H1 (cell line): ENCODE measurements around the gene NECAB3. TPM values are rescaled to one million over a fixed set of nuclear protein-coding genes. Genes with fewer than 3 reads are reported as not detected.

ENCODE experiments used
- CTCF ChIA-PET: fragments of 300-600 bp; sonication (Branson Sonifier 250); formaldehyde crosslinking; loops from one replicate; lab custom pipeline; 2021; ENCODE audit not compliant: partially characterized antibody; lab: Charles Lee
- POLR2A ChIA-PET: fragments of 300-600 bp; sonication (Branson Sonifier 250); formaldehyde crosslinking; loops from one replicate; lab custom pipeline; 2021; ENCODE audit warnings: inconsistent platforms; ENCODE audit not compliant: partially characterized antibody; lab: Charles Lee
- DNase-seq, 2 experiments: peaks; one replicate each; pipeline versions ENCODE4 v3.0.0 to v3.0.0-alpha.2; 2010 to 2022; ENCODE audit warnings: low spot score in 2 of 2, low read depth in 1 of 2, mixed read lengths in 1 of 2
- FAIRE-seq: peaks from 2 replicates; lab custom pipeline; 2011; peaks lifted over from hg19 to GRCh38; lab: Jason Lieb, UNC
- H2AFZ ChIP-seq: 2 replicates; pipeline ENCODE4 v1.8.1; 2012; ENCODE audit warnings: low read length, inconsistent platforms
- H2AK5ac ChIP-seq: 2 replicates; pipeline ENCODE4 v1.6.1; 2013; ENCODE audit warnings: low read depth, low read length
- H2BK120ac ChIP-seq: replicated peaks from 2 replicates; pipeline ENCODE3; 2013; ENCODE audit warnings: low read depth, low read length, inconsistent platforms
- H2BK12ac ChIP-seq: 2 replicates; pipeline ENCODE4 v1.6.1; 2013; ENCODE audit warnings: low read depth, low read length
- H2BK15ac ChIP-seq: 2 replicates; pipeline ENCODE4 v1.6.1; 2013; ENCODE audit warnings: low read length
- H2BK20ac ChIP-seq: 2 replicates; pipeline ENCODE4 v1.6.1; 2013; ENCODE audit warnings: low read length
- H2BK5ac ChIP-seq: 2 replicates; pipeline ENCODE4 v1.6.1; 2013; ENCODE audit warnings: low read depth, low read length
- H3K14ac ChIP-seq: 2 replicates; pipeline ENCODE4 v1.6.1; 2013; ENCODE audit warnings: inconsistent platforms; ENCODE audit not compliant: insufficient read length
- H3K18ac ChIP-seq: 2 replicates; pipeline ENCODE4 v1.6.1; 2013; ENCODE audit warnings: low read length; ENCODE audit errors: extremely low read depth
- H3K23ac ChIP-seq: 2 replicates; pipeline ENCODE4 v1.6.1; 2013; ENCODE audit warnings: inconsistent platforms; ENCODE audit not compliant: insufficient read length
- H3K23me2 ChIP-seq: 2 replicates; pipeline ENCODE4 v1.6.1; 2013; ENCODE audit warnings: low read depth, low read length
- H3K27ac ChIP-seq: 2 replicates; pipeline ENCODE4 v1.6.1; 2011; ENCODE audit warnings: low read depth, low read length, inconsistent platforms
- H3K27me3 ChIP-seq, 4 experiments: replicated peaks in 1 of 4; 1 replicate in 1 of 4; 2 replicates in 3 of 4; pipeline versions ENCODE4 v1.6.1 to v1.8.1; 2011 to 2013; ENCODE audit warnings: low read length in 3 of 4, mild to moderate bottlenecking in 3 of 4, inconsistent platforms in 2 of 4, mixed read lengths in 2 of 4, moderate library complexity in 1 of 4; ENCODE audit not compliant: control insufficient read depth in 3 of 4, insufficient read depth in 3 of 4; ENCODE audit errors: extremely low read depth in 1 of 4
- H3K36me3 ChIP-seq, 4 experiments: 2 replicates each; pipeline versions ENCODE4 v1.6.1 to v1.8.1; 2011 to 2013; ENCODE audit warnings: mild to moderate bottlenecking in 4 of 4, low read length in 3 of 4, moderate library complexity in 2 of 4, control low read depth in 1 of 4, inconsistent platforms in 1 of 4; ENCODE audit not compliant: insufficient read depth in 4 of 4, control insufficient read depth in 2 of 4
- H3K4ac ChIP-seq: replicated peaks from 2 replicates; pipeline ENCODE3; 2013; ENCODE audit warnings: low read length, low read depth, mixed read lengths, inconsistent platforms; ENCODE audit not compliant: insufficient read length
- H3K4me1 ChIP-seq, 4 experiments: replicated peaks in 1 of 4; 1 replicate in 1 of 4; 2 replicates in 3 of 4; pipeline versions ENCODE4 v1.6.1 to v1.8.1; 2011 to 2013; ENCODE audit warnings: low read length in 3 of 4, inconsistent platforms in 2 of 4, mixed read lengths in 1 of 4; ENCODE audit not compliant: insufficient read depth in 4 of 4, control insufficient read depth in 3 of 4
- H3K4me2 ChIP-seq, 2 experiments: 2 replicates each; pipeline versions ENCODE4 v1.6.1 to v1.8.1; 2011 to 2013; ENCODE audit warnings: low read depth in 2 of 2, low read length in 2 of 2, control low read depth in 1 of 2, inconsistent platforms in 1 of 2, mild to moderate bottlenecking in 1 of 2; ENCODE audit not compliant: insufficient read depth in 1 of 2
- H3K4me3 ChIP-seq, 4 experiments: fragments of 200-600, 300-600 bp in 1 of 4; sonication (generic), shearing (Covaris generic), sonication (Bioruptor Twin) in 1 of 4; 2 replicates each; pipeline versions ENCODE4 v1.5.1 to v1.8.1; 2011 to 2016; ENCODE audit warnings: low read length in 4 of 4, low read depth in 3 of 4, control low read depth in 2 of 4, inconsistent platforms in 2 of 4, mild to moderate bottlenecking in 2 of 4, mixed read lengths in 1 of 4, moderate library complexity in 1 of 4; ENCODE audit not compliant: insufficient read depth in 2 of 4; ENCODE audit errors: extremely low read depth in 1 of 4
- H3K56ac ChIP-seq: replicated peaks from 2 replicates; pipeline ENCODE3; 2013; ENCODE audit warnings: low read depth, mild to moderate bottlenecking, mixed read lengths, low read length, inconsistent platforms; ENCODE audit not compliant: insufficient read length
- H3K79me1 ChIP-seq: 2 replicates; pipeline ENCODE4 v1.6.1; 2013; ENCODE audit warnings: low read depth, low read length, control low read depth
- H3K79me2 ChIP-seq, 2 experiments: 2 replicates each; pipeline versions ENCODE4 v1.6.1 to v1.8.1; 2012 to 2013; ENCODE audit warnings: low read length in 2 of 2, mild to moderate bottlenecking in 2 of 2, inconsistent platforms in 1 of 2; ENCODE audit not compliant: insufficient read depth in 2 of 2, control insufficient read depth in 1 of 2
- H3K9ac ChIP-seq, 4 experiments: replicated peaks in 1 of 4; 1 replicate in 1 of 4; 2 replicates in 3 of 4; pipeline versions ENCODE4 v1.6.1 to v1.8.1; 2011 to 2013; ENCODE audit warnings: low read depth in 3 of 4, low read length in 3 of 4, control low read depth in 2 of 4, mild to moderate bottlenecking in 2 of 4, moderate library complexity in 2 of 4, inconsistent platforms in 1 of 4; ENCODE audit errors: extremely low read depth in 1 of 4
- H3K9me3 ChIP-seq, 2 experiments: 2 replicates each; pipeline versions ENCODE4 v1.6.1 to v1.8.1; 2012 to 2013; ENCODE audit warnings: mild to moderate bottlenecking in 2 of 2, moderate library complexity in 2 of 2, control low read depth in 1 of 2, inconsistent platforms in 1 of 2, low read depth in 1 of 2, low read length in 1 of 2, mixed read lengths in 1 of 2; ENCODE audit not compliant: insufficient read depth in 2 of 2
- H4K20me1 ChIP-seq, 2 experiments: replicated peaks in 1 of 2; 2 replicates each; pipeline versions ENCODE3 to v1.8.1; 2011 to 2013; ENCODE audit warnings: inconsistent platforms in 2 of 2, low read length in 2 of 2, mild to moderate bottlenecking in 1 of 2; ENCODE audit not compliant: insufficient read depth in 2 of 2, control insufficient read depth in 1 of 2
- H4K5ac ChIP-seq: 2 replicates; pipeline ENCODE4 v1.6.1; 2013; ENCODE audit warnings: low read length, low read depth, mixed read lengths, inconsistent platforms; ENCODE audit not compliant: insufficient read length
- H4K8ac ChIP-seq: 2 replicates; pipeline ENCODE4 v1.8.0; 2013; ENCODE audit warnings: mild to moderate bottlenecking, moderate library complexity, low read length, inconsistent platforms; ENCODE audit not compliant: insufficient read depth; ENCODE audit errors: extremely low read depth
- H4K91ac ChIP-seq: replicated peaks from 2 replicates; pipeline ENCODE3; 2013; ENCODE audit warnings: low read length, mixed read lengths, inconsistent platforms; ENCODE audit not compliant: insufficient read length
- BCL11A ChIP-seq, 2 experiments: IDR thresholded peaks; one replicate each; pipeline ENCODE4 v1.6.1; 2011; ENCODE audit warnings: low read depth in 2 of 2, low read length in 2 of 2, mild to moderate bottlenecking in 2 of 2
- CTBP2 ChIP-seq: IDR thresholded peaks from 2 replicates; pipeline ENCODE4 v1.7.0; 2011; ENCODE audit warnings: borderline replicate concordance, mild to moderate bottlenecking, moderate library complexity, mixed read lengths, low read length; ENCODE audit not compliant: insufficient read depth, insufficient read length
- CTCF ChIP-seq, 3 experiments: IDR thresholded peaks; 1 replicate in 2 of 3; 2 replicates in 1 of 3; pipeline versions ENCODE4 v1.5.1 to v1.6.1; 2011; ENCODE audit warnings: low read length in 3 of 3, mild to moderate bottlenecking in 3 of 3, inconsistent platforms in 2 of 3, low read depth in 1 of 3, moderate library complexity in 1 of 3; ENCODE audit not compliant: insufficient read depth in 1 of 3; ENCODE audit errors: control extremely low read depth in 1 of 3
- KDM1A ChIP-seq: fragments of 200-600, 300-600 bp; sonication (generic); IDR thresholded peaks from 2 replicates; pipeline ENCODE4 v1.7.1; 2016; ENCODE audit warnings: mild to moderate bottlenecking, low read length, borderline replicate concordance
- MAFK ChIP-seq: IDR thresholded peaks from 2 replicates; pipeline ENCODE4 v1.6.1; 2012; ENCODE audit warnings: low read depth, mild to moderate bottlenecking, improper control_type of control experiment, low read length
- NRF1 ChIP-seq: IDR thresholded peaks from 2 replicates; pipeline ENCODE4 v1.6.1; 2011; ENCODE audit warnings: mild to moderate bottlenecking, low read depth, low read length, improper control_type of control experiment
- RFX5 ChIP-seq: IDR thresholded peaks from 2 replicates; pipeline ENCODE4 v1.6.1; 2011; ENCODE audit warnings: low read depth, low read length, improper control_type of control experiment, borderline replicate concordance
- RNF2 ChIP-seq: fragments of 200-900, 300-1000 bp; sonication (generic); IDR thresholded peaks from 2 replicates; pipeline ENCODE4 v1.7.1; 2016; ENCODE audit warnings: borderline replicate concordance, low read depth, mild to moderate bottlenecking, antibody characterized with exemption, low read length; ENCODE audit not compliant: poor library complexity, severe bottlenecking; ENCODE audit errors: missing control alignments
- SP1 ChIP-seq: IDR thresholded peaks from 2 replicates; pipeline ENCODE4 v1.6.1; 2011; ENCODE audit warnings: low read depth, low read length
- SRF ChIP-seq: IDR thresholded peaks from 2 replicates; pipeline ENCODE4 v1.6.1; 2011; ENCODE audit warnings: mild to moderate bottlenecking, low read depth, low read length, moderate library complexity
- WGBS, 2 experiments: shearing (Covaris generic) in 1 of 2; methylation state at CpG; one replicate each; pipeline versions ENCODE4 v1.1.6 to v1.1.7; 2013 to 2015; ENCODE audit warnings: low lambda C conversion rate in 2 of 2, mixed read lengths in 2 of 2, inconsistent platforms in 1 of 2, low coverage in 1 of 2, missing lambda C conversion rate in 1 of 2; ENCODE audit not compliant: insufficient replicate concordance in 2 of 2, insufficient coverage in 1 of 2, insufficient read length in 1 of 2; ENCODE audit errors: extremely low coverage in 1 of 2, missing lambda C conversion rate in 1 of 2; 5-methylcytosine and 5-hydroxymethylcytosine counted together
- polyA plus RNA-seq, 7 experiments: library from polyadenylated mRNA; depleted of rRNA in 3 of 7; stranded (reverse) in 5 of 7; unstranded in 2 of 7; fragments of >200 nt in 5 of 7; fragments of 200-250 nt in 2 of 7; gene quantifications; 1 replicate in 5 of 7; 2 replicates in 1 of 7; 4 replicates in 1 of 7; pipeline versions ENCODE4 v1.2.1 to v1.2.3, GENCODE V29; 2011 to 2013; ENCODE audit warnings: missing spikeins in 2 of 7, mixed read lengths in 2 of 7
- total RNA-seq: library from RNA; stranded (reverse); fragmentation: NEBNext Ultra II Directional; extraction: Animal tissue kit (Norgen Biotek cat#: 25700); gene quantifications from 2 replicates; pipeline ENCODE4 v1.2.1, GENCODE V29; 2021

NECAB3 gene
- total and polyA plus RNA-seq, 2 of the 8 experiments (the other 6 are each of a cell fraction or from before 2014, with no cell fraction given): 20.5 to 46.2 TPM

- Histone ChIP-seq H3K4me2 (no peak overlapping the region), H3K36me3 (peaks cover 2 to 10% (median 6%) of the 10 kb centered on the region in 4 experiments; a peak in 4 of 8 replicates), H2AK5ac (no peak overlapping the region), H4K20me1 (peaks cover 0 to 15% of the 10 kb centered on the region in 2 experiments), H2BK120ac (no peak overlapping the region), H3K56ac (no peak overlapping the region), H3K18ac (no peak overlapping the region), H3K79me2 (no peaks in the 10 kb centered on the region), H4K8ac (no peak overlapping the region), H3K23me2 (peaks cover 21% of the 10 kb centered on the region), H3K23ac (no peak overlapping the region), H2BK20ac (no peak overlapping the region), H3K9me3 (peaks cover 0 to 5% of the 10 kb centered on the region in 2 experiments; a peak in 1 of 4 replicates), H4K91ac (no peak overlapping the region), H3K14ac (no peak overlapping the region), H4K5ac (no peak overlapping the region), H3K4me1 (peaks cover 0 to 25% (median 15%) of the 10 kb centered on the region in 4 experiments; a peak in 5 of 7 replicates), H3K4me3 (no peak overlapping the region), H3K27me3 (peaks cover 0 to 10% (median 3%) of the 10 kb centered on the region in 4 experiments; a peak in 3 of 7 replicates), H3K79me1 (no peaks in the 10 kb centered on the region; the same call in 1 of the 2 replicates), H2BK15ac (no peak overlapping the region), H3K27ac (no peak overlapping the region), H3K9ac (no peak overlapping the region), H2BK12ac (no peak overlapping the region), H2BK5ac (no peak overlapping the region), H2AFZ (no peak overlapping the region), H3K4ac (no peak overlapping the region)
- DNase-seq (no peak), FAIRE-seq (no peak)
- POLR2A ChIA-PET: interaction anchor here (1.0 to 17.9 kb wide), 3 partner anchors 8 to 14 kb away, joined by 3 to 245 read pairs (median 63); partner anchors contain the start of gene NECAB3
- CTCF ChIA-PET: interaction anchor here (0.6 to 4.3 kb wide), 15 partner anchors 9 to 1655 kb away, joined by 3 to 38 read pairs (median 6); no protein-coding TSS in a partner anchor
- WGBS, 2 experiments: 89% methylated on average over 5 of the region's 5 CpGs; no CpG with 5 or more reads in 1 of the 2 experiments
- TF ChIP-seq SP1 (no peak), SRF (no peak), MAFK (no peak), NRF1 (no peak), BCL11A (IDR thresholded peaks at IDR 0.05; ENCODE audit: low read depth in 2 of 2, low read length in 2 of 2) (no peak), RNF2 (no peak), CTCF (IDR thresholded peaks at IDR 0.05; ENCODE audit: control extremely low read depth in 1 of 3, insufficient read depth in 1 of 3, low read depth in 1 of 3, low read length in 3 of 3) (no peak), KDM1A (no peak), CTBP2 (no peak), RFX5 (no peak)
Observed at GRCh38 chr20:33669224-33669623, 5.0 kb downstream of the NECAB3 start.
